DMS153 treated with DMSO at 0.1 percent for 48 hours (cell line): ENCODE results near the gene HDAC5.
A peak's percentile ranks its signal among the peaks of the same experiment; 100 is the strongest.
"Not testable (repeated sequence)": the region's sequence is repeated elsewhere in the genome, so short reads cannot be mapped to it uniquely, and the experiment has no call there.

Source experiments
- DNase-seq: peaks from one replicate; lab custom pipeline; 2025; ENCODE audit not compliant: unreplicated experiment; lab: John Stamatoyannopoulos, UW

HDAC5 gene

DNA sequence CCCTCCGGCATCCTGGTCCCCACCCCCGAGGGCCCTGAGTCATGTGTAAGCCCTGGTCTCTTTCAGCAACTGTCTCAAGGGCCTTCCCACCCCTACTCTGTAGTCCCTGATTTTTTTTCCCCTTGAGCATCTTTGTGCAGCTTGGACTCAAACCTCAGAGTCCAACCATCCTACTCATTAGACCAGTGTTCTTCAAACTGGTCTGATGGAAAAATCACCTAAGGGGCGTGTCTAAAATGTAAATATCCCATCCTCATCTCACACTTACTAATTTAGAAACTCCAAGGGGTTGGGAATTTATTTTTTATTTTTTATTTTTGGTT lies 52.3 kb downstream of the HDAC5 start:
- no peak for DNase-seq

DNA sequence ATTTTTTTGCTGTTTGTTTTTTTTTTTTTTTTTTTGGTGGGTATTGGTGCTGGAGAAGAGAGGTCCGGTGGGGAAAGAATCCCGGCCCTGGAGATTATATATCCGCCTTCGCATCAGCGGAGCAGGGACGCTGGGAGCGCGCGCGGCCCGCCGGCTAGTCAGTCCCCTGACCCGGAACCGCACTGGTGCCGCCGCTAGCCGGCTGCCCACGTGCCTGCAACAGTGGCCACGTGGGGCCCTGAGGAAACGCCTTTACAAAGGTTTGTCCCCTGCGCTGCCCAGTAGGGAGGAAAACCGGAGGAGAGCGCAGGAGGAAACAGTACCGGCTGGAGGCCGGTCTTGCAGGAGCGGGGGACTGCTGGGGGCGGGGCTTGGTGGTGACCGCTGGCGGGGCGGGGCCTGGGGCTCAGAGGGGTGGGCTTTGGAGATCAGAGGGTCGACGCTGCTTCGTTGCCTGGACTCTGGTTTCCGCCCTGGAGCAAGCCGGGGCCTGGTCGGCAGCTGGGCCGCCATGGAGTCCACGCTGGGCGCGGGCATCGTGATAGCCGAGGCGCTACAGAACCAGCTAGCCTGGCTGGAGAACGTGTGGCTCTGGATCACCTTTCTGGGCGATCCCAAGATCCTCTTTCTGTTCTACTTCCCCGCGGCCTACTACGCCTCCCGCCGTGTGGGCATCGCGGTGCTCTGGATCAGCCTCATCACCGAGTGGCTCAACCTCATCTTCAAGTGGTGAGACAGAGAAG lies 52.8 kb downstream of the HDAC5 start, which contains the start of gene G6PC3:
TSS of gene G6PC3 (plus strand) at position 281 of the 743 bp plus-strand sequence. CDS start at position 512, 231 bp downstream.
- DNase-seq: peak; percentile 92

DNA sequence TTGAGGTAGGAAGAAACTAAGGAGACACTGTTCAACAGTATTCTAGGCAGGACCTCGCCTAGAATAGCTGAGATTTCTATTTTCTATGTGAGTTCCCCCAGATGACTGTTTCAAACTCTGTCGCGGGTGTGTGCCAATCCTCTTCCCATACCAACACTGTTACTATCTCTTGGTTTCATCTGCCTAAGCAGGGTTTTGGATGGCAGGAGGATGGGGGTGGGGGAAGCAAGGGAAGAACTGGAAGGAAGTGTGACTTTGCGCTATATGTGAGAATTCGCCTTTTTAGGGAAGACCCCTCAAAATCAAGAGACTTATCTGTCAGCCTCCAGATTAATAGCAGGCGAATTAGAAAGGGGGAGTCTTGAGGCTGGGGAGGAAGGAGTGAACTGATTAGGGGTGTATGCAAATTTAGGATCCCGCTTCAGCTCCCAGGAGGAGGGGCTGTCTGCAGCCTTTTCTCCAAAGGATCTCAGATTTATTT lies 53.4 kb downstream of the HDAC5 start:
- DNase-seq: peak; percentile 50

DNA sequence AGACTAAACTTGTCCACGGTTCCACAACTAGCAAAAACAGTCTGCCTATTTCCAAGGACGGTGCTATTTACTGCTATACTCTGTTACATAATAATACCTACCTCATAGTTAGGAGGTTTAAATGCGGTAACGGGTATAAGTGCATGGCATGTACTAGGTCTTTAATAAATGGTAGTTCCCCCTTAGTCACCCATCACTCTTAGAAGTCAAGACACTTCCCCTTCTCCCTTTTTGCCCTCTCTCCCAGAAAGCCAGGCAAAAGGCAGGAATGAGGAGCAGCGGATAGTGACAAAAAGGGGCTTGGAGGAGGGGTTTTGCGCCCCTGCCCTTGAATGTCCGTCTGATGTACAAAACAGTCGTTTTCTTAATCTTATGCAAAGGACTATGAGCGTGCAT lies 55.9 kb downstream of the HDAC5 start:
- DNase-seq: no peak

DNA sequence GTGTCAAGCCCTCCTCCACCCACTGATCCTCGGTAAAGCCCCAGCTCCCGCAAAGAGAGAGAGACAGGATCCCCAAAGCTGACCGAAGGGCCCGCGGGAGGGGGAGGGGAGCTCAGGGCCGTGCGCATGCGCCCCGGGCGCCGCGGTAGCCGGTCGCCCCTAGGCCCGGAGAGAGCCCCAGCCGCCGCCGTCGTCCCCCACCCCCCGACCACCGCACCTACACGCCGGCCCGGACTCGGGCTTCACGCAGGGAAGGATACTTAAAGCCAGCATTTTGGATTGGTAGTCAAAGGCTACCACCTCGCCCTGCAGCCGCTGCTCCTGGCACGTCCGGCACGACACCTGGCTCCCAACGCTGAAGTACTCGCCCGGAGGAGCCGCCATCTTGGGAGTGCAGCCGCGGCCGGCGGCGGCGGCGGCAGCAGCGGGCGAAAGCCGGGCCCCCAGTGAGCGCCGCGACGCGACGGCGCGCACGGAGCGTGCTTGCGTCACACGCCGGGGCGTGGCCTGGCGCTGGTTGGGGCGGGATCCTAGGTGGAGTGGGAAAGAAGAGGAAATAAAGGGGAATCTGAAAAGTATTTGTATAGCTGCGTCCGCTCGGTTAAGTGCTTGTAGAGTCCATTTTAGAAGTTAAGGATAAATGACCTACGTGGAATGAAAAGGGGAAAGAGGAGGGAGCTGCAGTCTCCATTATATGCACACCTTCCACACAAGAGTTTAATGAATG lies 57.1 kb downstream of the HDAC5 start, which contains the start of gene LSM12:
TSS of gene LSM12 (minus strand) at position 468 of the 727 bp plus-strand sequence. CDS start at position 384, 84 bp downstream.
- DNase-seq: peak; percentile 84

DNA sequence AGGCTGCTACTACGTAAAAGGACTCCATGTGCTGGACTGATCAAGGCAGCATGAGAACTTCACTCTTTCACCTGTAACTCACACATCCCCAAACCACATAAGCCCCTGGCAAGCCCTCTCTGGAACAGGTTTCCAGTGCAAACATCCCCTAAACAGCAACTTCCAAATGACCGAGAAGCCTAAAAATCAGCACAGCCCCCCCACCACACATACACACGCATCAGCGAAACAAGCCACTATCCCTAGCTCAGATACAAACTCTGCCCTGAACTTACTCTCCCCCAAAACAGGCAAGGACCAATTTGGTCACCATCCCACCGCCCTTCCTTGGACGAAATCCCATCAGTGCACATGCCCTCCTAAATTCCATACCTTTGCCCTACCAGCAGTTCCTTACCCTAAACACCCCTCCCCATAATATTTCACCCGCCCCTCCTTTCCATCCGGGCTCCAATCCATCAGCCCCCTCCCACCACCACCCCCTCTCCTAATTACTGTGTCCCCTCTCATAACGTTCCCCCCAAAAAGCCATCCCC lies 57.7 kb downstream of the HDAC5 start:
- DNase-seq: no peak

DNA sequence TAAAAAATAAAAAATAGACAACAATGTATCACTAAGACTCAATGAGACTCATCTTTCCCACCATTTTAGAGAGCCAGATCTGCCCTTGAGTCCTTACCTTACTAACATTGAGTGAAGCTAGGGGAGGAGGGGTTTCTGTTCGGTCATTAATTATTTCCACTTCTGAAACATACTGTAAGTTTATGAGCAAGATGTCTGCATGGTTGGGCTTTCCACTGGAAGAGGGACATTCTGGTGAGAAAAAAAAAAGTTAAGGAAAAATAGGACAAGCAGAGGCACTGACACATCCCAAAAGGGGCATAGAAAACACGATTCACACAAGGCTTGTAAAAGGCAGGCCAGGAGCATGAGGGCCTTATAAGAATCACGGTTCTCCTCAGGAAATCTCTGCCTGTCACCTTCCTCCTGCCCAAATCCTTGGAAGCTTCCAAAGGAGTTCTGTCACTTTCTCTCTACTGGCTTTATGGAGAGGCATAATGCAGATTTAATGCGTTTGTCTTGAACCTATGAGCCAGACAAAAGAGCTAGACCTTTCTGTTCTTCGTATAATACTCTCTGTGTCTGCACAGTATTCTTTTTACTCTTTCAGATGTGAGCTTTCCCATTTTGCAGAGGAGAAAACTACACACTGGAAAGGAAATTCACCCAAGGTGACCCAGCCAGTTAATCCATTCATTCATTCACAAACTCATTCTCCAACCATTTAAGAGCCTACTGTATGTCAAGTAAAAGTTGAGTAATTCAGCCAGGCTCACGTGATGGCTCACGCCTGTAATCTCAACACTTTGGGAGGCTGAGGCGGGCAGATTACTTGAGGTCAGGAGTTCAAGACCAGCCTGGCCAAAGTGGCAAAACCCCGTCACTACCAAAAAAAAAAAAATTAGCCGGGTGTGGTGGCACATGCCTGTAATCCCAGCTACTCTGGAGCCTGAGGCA lies 59.5 kb downstream of the HDAC5 start:
- DNase-seq: no peak

DNA sequence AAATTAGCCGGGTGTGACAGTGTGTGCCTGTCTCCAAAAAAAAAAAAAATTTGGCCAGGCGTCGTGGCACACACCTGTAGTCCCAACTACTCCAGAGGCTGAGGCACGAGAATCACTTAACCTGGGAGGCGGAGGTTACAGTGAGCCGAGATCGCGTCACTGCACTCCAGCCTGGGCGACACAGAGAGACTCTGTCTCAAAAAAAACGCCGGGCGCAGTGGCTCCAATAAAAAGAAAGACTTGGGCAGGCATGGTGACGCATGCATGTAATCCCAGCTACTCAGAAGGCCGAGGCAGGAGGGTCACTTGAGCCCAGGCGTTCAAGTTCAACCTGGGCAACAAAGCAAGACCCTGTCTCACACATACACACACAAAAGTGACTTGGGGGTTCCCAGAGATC lies 60.6 kb downstream of the HDAC5 start:
- no peak for DNase-seq

DNA sequence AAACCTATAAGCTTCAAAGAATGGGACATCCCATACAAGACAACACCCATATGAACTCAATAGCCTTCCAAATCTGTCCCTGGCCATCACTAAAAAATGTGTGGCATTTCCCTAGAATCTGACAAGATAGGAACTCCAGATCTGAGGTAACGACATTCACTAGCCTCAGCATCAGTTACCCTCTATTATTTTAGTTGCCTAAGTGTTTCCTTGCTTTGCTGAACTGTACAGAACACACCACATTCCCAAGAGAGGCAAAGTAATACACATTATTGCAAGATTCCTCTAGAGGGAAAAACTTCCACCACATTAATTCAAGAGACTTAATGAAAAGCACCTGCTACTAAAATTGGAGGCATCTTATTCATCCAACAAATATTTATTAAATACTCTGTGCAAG lies 62.0 kb downstream of the HDAC5 start:
- no peak for DNase-seq

DNA sequence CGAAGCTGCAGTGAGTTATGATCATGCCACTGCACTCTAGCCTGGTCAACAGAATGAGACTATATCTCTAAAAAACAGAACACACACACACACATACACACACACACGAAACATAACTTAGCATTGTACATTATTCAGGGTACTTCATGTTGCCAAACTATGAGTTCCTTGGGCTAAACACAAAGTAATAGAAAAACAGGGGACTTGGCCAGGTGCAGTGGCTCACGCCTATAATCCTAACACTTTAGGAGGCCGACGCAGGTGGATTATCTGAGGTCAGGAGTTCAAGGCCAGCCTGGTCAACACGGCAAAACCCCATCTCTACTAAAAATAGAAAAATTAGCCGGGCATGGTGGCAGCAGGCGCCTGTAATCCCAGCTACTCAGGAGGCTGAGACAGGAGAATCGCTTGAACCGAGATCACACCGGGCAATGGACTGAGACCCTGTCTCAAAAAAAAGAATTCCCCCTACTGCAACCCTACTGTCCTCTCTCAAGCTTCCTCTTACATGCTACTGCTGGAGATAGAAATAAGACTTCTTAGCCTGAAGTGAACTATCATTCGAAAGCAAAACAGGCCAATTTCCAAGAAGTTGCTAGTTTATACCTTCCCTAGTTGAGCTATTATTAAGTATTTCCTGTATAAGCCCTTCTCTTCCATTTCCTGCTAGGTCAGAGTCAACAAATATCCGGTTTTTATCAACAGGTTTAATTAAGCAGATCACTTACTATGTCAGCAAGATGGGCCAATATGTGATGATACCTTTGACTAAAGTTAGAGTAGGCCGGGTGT lies 64.1 kb downstream of the HDAC5 start:
- DNase-seq: no peak

DNA sequence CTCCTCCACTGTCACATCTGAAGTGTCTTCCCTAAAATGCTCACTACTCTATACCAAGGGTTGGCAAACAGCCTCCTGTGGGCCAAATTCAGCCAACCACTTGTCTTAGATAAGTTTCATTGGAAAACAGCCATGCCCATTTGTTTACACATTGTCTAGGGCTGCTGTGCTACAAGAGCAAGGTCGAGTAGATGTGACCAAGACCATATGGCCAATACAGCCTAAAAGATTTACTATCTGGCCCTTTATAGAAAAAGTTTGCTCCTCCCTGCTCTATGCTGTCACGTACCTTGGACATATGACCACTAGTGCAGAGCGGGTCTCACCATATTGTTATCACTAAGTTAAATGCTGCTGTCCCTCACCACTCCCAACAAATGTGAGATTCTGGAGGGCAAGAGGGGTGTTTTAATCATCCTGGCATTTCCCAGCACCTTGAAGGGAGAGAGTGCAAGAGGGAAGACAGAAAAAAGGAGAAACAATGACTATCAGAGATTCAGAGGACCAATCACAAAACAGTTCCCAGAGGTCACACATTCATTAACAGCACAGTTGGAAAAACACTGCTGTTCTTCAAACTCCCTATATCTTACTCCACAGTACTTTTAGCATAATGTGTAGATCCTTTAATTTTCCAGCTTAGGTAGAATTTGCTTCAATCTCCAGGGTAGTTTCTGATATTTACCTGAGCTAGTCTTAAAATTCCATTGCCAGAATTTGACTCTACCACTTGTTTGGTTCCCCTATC lies 70.1 kb downstream of the HDAC5 start:
- no peak for DNase-seq

DNA sequence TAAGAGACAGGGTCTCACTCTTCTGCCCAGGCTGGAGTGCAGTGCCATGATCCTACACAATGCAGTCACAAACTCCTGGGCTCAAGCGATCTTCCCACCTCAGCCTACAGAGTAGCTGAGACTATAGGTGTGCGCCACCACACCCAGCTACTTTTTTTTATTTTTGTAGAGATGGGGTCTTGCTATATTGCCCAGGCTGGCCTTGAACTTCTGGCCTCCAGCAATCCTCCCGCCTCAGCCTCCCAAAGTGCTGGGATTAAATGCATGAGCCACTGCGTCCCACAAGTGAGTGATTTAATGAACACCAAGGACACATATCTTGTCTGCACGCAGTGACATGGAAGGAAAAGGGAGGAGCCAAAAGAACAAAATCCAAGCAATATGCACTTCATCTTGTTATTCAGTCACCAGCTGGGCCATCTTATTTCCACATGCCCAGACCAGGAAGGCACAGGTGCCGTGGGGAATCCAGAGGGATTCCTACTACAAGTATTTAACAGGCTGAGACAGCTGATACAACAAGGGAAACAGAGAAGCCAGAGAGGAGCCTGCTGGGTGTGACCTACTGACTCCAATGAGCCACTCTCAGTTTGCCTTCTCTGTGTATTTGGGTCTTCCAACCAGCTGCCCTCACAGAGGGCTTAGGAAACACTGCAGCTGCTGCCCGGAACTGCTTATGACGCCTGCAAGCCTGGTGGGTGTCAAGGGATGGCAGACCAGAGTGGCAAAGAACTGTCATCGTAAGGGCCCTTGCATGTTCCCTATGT lies 74.0 kb downstream of the HDAC5 start:
- DNase-seq: no peak

DNA sequence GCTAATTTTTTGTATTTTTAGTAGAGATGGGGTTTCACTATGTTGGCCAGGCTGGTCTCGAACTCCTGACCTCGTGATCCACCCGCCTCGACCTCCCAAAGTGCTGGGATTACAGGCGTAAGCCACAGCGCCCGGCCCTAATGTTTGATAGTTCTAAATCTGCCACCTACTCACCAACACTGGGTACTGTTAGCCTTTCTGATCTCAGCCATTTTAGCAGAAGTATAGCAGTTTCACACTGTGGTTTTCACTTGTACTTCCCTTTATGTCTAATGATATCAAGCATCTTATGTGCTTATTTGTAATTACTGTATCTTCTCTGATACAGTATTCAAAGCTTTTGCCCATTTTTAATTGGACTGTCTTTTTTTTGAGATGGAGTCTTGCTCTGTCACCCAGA lies 76.5 kb downstream of the HDAC5 start:
- not testable (repeated sequence) for DNase-seq

DNA sequence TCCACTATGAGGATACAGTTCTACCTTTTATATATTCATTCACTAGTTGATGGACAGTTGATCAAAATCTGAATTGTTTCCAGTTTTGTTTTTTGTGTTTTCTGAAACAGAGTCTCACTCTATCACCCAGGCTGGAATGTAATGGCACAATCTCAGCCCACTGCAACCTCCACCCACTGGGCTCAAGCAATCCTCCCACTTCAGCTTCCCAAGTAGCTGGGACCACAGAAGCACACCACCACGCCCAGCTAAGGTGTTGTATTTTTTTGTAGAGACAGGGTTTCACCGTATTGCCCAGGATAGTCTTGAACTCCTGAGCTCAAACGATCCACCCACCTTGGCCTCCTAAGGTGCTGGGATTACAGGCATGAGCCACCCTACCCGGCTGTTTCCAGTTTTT lies 78.0 kb downstream of the HDAC5 start:
- DNase-seq: no peak

DNA sequence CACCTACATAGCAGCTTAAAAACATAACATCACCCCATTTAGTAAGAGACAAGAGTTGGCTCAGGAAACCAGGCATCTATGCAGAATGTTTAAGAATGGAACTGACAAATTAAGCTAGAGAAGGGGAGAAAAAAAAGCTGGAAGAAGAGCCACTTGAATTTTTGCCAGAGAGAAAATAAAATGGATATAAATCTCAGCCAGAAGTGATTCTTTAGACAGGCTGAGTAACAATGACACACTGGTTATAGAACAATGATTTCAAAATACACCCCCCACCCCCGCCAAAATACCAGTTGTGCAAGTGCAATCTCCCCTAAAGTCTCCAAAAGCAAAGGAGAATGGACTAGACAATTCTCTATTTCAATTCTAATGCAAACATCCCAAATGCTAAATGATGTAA lies 79.4 kb downstream of the HDAC5 start:
- DNase-seq: no peak

DNA sequence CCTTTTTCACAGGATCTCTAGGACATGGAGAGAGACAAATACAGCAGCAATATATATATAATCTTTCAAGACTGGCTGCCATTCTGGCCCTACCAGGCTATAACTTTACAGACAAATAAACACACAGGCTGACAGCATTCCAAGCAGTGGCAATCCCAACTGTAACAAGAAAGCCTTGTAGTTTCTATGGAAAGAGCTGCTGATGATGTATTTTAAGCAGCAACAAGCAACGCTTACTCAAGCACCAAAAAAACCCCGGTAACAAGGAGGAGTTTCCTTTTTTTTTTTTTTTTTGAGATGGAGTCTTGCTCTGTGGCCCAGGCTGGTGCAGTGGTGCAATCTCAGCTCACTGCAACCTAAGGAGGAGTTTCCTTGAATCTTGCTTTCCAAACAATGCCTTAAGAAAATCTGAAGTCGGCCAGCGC lies 80.2 kb downstream of the HDAC5 start:
- no peak for DNase-seq

DNA sequence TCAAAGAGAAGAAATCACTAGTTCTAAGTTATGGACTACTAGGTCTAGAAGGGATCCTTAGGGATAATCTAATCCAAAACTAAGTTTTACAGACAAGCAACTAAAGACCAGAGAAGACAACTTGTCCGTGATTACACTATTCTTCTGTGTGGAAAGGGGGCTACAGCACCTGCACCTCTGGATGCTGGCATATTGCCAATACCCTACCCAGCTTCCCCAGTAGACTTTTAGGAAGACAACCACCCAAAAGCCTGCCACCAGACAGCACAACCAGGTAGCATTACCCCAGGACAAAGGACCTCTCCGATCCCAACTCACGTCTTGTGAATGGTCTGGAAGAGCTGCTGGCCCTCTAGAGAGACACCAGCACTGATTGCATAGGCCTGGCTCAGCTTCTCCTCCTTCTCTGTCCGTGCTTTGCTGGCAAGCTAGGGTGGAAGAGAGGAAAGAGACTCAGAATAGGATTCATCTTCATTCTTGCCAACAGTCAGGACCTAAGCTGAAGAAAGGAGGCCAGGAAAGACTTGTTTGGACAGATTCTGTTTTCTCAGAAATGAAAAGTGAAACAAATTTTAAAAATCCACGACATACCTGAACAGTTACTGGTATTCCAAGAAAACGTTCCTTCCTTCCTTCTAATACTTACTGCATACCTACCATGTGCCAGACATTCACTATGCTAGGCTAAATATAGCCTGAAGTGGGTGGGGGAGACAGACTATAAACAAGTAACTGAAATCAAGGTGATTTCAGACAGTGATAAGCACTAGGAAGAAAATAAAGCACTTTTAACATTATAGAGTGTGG lies 83.4 kb downstream of the HDAC5 start:
- DNase-seq: no peak

DNA sequence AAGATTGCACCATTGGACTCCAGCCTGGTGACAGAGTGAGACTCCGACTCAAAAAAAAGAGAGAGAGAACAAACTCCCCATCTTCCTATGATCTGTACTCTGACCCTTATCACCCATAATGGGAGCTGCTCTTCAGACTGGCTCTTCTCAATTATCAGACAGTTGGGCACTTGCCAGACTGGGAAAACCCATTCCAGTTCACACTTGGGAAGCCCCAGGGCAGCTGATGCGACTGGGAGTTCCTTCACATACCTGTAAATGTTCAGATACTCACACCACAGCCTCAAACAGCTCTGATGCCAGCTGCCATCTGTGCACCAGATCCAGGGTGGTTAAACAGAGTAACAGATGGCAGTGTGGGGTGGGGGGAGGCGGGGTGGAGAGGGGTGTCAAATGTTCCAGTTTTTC lies 84.8 kb downstream of the HDAC5 start:
- DNase-seq: no peak
